HEK293 (cell line): ENCODE data around the gene EFEMP2.

Experiments used
- CTCF ChIP-seq: fragments of 450-650 bp; formaldehyde crosslinking; IDR thresholded peaks from 2 replicates; pipeline ENCODE4 v1.5.1; 2016; ENCODE audit warnings: missing biosample characterization, missing genetic modification characterization
- PBX3 ChIP-seq: sonication (generic); formaldehyde crosslinking; IDR thresholded peaks from 2 replicates; pipeline ENCODE4 v1.8.1; 2022; ENCODE audit warnings: mild to moderate bottlenecking, moderate library complexity, missing genetic modification reagents
- PRDM1 ChIP-seq: fragments of 450-650 bp; formaldehyde crosslinking; IDR thresholded peaks from 2 replicates; pipeline ENCODE4; 2016; ENCODE audit warnings: missing biosample characterization, missing genetic modification characterization
- SP2 ChIP-seq: fragments of 450-650 bp; formaldehyde crosslinking; IDR thresholded peaks from 2 replicates; pipeline ENCODE4 v1.5.1; 2016; ENCODE audit warnings: missing biosample characterization, missing genetic modification characterization
- YY1 ChIP-seq: fragments of 450-650 bp; formaldehyde crosslinking; IDR thresholded peaks from 2 replicates; pipeline ENCODE4 v1.5.1; 2018; ENCODE audit warnings: missing biosample characterization, missing genetic modification characterization
- ZNF23 ChIP-seq: fragments of 450-650 bp; formaldehyde crosslinking; IDR thresholded peaks from 2 replicates; pipeline ENCODE4 v1.5.1; 2016; ENCODE audit warnings: missing biosample characterization, missing genetic modification characterization, borderline replicate concordance
- ZNF24 ChIP-seq: fragments of 450-650 bp; formaldehyde crosslinking; IDR thresholded peaks from 2 replicates; pipeline ENCODE4 v1.5.1; 2016; ENCODE audit warnings: missing biosample characterization, missing genetic modification characterization
- ZNF449 ChIP-seq: fragments of 450-650 bp; formaldehyde crosslinking; IDR thresholded peaks from 2 replicates; pipeline ENCODE4 v1.5.1; 2017; ENCODE audit warnings: missing biosample characterization, mild to moderate bottlenecking, missing genetic modification characterization, moderate library complexity
- ZNF529 ChIP-seq: fragments of 450-650 bp; formaldehyde crosslinking; IDR thresholded peaks from 2 replicates; pipeline ENCODE4 v1.5.1; 2017; ENCODE audit warnings: missing genetic modification characterization, missing biosample characterization; ENCODE audit not compliant: insufficient replicate concordance
- ZSCAN30 ChIP-seq: fragments of 450-650 bp; IDR thresholded peaks from 2 replicates; pipeline ENCODE4 v1.5.1; 2018; ENCODE audit warnings: missing biosample characterization, mild to moderate bottlenecking, missing genetic modification characterization, moderate library complexity
- TF ChIP-seq, protein P1 (sequence below): fragments of 450-650 bp; formaldehyde crosslinking; IDR thresholded peaks from 2 replicates; pipeline ENCODE4 v1.5.1; 2016; ENCODE audit warnings: missing biosample characterization, missing genetic modification characterization

DNA sequence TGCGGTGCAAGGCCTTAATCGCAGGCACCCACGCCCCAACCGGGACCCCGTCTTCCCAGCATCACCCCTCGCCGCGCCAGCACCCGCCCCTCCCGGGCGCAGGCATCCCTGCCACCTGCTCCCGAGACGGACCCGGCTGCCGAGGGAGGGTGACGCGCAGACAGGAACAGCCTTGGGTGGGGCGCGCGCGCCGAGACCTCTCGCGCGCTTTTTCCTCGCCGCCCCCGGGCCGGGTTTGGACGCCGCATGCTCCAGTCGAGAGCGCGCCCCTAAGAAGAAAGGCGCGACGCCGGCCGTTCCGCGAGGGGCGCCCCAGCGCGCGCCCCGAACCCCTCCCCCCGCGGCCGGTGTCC lies 15.1 kb downstream of the EFEMP2 start:
- TF ChIP-seq PRDM1 (tag by site-specific recombination) (no peak), CTCF (tag by site-specific recombination) (no peak), ZNF23 (tag by site-specific recombination) (no peak), SP2 (tag by site-specific recombination) (no peak), PBX3 (CRISPR knock-in tag) (no peak; the same call in 1 of the 2 replicates), YY1 (tag by site-specific recombination) (no peak), ZSCAN30 (tag by site-specific recombination) (no peak), ZNF449 (tag by site-specific recombination) (no peak), ZNF529 (tag by site-specific recombination) (no peak), ZNF24 (tag by site-specific recombination) (no peak)
- TF ChIP-seq, protein P1, sequence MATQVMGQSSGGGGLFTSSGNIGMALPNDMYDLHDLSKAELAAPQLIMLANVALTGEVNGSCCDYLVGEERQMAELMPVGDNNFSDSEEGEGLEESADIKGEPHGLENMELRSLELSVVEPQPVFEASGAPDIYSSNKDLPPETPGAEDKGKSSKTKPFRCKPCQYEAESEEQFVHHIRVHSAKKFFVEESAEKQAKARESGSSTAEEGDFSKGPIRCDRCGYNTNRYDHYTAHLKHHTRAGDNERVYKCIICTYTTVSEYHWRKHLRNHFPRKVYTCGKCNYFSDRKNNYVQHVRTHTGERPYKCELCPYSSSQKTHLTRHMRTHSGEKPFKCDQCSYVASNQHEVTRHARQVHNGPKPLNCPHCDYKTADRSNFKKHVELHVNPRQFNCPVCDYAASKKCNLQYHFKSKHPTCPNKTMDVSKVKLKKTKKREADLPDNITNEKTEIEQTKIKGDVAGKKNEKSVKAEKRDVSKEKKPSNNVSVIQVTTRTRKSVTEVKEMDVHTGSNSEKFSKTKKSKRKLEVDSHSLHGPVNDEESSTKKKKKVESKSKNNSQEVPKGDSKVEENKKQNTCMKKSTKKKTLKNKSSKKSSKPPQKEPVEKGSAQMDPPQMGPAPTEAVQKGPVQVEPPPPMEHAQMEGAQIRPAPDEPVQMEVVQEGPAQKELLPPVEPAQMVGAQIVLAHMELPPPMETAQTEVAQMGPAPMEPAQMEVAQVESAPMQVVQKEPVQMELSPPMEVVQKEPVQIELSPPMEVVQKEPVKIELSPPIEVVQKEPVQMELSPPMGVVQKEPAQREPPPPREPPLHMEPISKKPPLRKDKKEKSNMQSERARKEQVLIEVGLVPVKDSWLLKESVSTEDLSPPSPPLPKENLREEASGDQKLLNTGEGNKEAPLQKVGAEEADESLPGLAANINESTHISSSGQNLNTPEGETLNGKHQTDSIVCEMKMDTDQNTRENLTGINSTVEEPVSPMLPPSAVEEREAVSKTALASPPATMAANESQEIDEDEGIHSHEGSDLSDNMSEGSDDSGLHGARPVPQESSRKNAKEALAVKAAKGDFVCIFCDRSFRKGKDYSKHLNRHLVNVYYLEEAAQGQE (tag by site-specific recombination) = no peak
